HL-60 (cell line): ENCODE data around the gene ADAMTS2.

Experiments used
- GABPA ChIP-seq: IDR thresholded peaks from 2 replicates; pipeline ENCODE4 v1.6.1; 2012; ENCODE audit warnings: low read depth
- POLR2AphosphoS5 ChIP-seq: IDR thresholded peaks from 2 replicates; pipeline ENCODE4 v1.6.1; 2012; ENCODE audit warnings: low read depth
- SPI1 ChIP-seq: IDR thresholded peaks from 2 replicates; pipeline ENCODE4 v1.6.1; 2012; ENCODE audit warnings: low read depth, mild to moderate bottlenecking, borderline replicate concordance
- TF ChIP-seq, protein P1 (sequence below): IDR thresholded peaks from one replicate; pipeline ENCODE4 v1.5.1; 2011; ENCODE audit warnings: low read length, control low read depth, inconsistent platforms; ENCODE audit not compliant: insufficient read depth
- TF ChIP-seq, protein P2 (sequence below): IDR thresholded peaks from 2 replicates; pipeline ENCODE4 v1.6.1; 2012; ENCODE audit warnings: low read depth; ENCODE audit not compliant: insufficient replicate concordance

DNA sequence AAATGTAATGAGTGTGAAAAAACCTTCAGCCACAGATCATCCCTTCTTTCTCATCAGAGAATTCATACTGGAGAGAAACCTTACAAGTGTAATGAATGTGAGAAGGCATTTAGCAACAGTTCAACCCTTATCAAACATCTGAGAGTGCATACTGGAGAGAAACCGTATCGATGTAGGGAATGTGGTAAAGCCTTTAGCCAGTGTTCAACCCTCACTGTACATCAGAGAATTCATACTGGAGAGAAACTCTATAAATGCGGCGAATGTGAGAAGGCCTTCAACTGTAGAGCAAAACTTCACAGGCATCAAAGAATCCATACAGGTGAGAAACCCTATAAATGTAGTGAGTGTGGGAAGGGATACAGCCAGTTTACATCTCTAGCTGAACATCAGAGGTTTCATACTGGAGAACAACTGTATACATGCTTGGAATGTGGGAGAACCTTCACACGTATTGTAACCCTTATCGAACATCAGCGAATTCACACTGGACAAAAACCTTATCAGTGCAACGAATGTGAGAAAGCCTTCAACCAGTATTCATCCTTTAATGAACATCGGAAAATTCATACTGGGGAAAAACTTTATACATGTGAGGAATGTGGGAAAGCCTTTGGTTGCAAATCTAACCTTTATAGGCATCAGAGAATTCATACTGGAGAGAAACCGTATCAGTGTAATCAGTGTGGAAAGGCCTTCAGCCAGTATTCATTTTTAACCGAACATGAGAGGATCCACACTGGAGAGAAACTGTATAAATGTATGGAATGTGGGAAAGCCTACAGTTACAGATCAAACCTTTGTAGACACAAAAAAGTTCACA lies 265.9 kb downstream of the ADAMTS2 start:
- TF ChIP-seq, protein P1, sequence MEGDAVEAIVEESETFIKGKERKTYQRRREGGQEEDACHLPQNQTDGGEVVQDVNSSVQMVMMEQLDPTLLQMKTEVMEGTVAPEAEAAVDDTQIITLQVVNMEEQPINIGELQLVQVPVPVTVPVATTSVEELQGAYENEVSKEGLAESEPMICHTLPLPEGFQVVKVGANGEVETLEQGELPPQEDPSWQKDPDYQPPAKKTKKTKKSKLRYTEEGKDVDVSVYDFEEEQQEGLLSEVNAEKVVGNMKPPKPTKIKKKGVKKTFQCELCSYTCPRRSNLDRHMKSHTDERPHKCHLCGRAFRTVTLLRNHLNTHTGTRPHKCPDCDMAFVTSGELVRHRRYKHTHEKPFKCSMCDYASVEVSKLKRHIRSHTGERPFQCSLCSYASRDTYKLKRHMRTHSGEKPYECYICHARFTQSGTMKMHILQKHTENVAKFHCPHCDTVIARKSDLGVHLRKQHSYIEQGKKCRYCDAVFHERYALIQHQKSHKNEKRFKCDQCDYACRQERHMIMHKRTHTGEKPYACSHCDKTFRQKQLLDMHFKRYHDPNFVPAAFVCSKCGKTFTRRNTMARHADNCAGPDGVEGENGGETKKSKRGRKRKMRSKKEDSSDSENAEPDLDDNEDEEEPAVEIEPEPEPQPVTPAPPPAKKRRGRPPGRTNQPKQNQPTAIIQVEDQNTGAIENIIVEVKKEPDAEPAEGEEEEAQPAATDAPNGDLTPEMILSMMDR: no peak
- no peak for TF ChIP-seq GABPA
- no peak for TF ChIP-seq POLR2AphosphoS5
- TF ChIP-seq, protein P2, sequence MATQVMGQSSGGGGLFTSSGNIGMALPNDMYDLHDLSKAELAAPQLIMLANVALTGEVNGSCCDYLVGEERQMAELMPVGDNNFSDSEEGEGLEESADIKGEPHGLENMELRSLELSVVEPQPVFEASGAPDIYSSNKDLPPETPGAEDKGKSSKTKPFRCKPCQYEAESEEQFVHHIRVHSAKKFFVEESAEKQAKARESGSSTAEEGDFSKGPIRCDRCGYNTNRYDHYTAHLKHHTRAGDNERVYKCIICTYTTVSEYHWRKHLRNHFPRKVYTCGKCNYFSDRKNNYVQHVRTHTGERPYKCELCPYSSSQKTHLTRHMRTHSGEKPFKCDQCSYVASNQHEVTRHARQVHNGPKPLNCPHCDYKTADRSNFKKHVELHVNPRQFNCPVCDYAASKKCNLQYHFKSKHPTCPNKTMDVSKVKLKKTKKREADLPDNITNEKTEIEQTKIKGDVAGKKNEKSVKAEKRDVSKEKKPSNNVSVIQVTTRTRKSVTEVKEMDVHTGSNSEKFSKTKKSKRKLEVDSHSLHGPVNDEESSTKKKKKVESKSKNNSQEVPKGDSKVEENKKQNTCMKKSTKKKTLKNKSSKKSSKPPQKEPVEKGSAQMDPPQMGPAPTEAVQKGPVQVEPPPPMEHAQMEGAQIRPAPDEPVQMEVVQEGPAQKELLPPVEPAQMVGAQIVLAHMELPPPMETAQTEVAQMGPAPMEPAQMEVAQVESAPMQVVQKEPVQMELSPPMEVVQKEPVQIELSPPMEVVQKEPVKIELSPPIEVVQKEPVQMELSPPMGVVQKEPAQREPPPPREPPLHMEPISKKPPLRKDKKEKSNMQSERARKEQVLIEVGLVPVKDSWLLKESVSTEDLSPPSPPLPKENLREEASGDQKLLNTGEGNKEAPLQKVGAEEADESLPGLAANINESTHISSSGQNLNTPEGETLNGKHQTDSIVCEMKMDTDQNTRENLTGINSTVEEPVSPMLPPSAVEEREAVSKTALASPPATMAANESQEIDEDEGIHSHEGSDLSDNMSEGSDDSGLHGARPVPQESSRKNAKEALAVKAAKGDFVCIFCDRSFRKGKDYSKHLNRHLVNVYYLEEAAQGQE: no peak
- TF ChIP-seq SPI1: no peak
